ENCODE measurements around the gene KYNU.
"Not testable (repeated sequence)": the region's sequence is repeated elsewhere in the genome, so short reads cannot be mapped to it uniquely, and the experiment has no call there.

Gene KYNU

DNA sequence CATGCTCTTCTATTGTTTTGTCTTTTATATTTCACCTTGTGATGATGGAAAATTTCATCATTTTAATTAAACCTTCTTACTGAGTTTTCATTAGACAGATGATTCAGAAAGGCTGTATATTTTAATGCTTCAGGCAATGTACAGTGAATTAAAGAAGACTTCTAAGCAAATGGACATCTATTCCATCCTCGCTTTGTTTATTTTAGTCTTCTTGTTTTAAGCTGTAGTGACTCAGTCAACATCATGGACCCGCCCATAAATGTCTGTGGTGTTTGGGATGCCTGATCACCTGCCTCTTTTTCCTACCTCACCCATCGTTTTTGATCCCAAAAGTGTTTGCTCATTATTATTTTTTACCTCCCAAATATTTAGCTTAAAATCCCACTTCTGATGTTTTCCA lies 43.1 kb downstream of the KYNU start:
- no peak overlapping the region for H3K4me3 Mint-ChIP-seq
- H3K4me1 Mint-ChIP-seq (ENCODE audit: low read depth): no peaks in the 10 kb centered on the region
- no peaks in the 10 kb centered on the region for H3K36me3 Mint-ChIP-seq (ENCODE audit: low read depth)

DNA sequence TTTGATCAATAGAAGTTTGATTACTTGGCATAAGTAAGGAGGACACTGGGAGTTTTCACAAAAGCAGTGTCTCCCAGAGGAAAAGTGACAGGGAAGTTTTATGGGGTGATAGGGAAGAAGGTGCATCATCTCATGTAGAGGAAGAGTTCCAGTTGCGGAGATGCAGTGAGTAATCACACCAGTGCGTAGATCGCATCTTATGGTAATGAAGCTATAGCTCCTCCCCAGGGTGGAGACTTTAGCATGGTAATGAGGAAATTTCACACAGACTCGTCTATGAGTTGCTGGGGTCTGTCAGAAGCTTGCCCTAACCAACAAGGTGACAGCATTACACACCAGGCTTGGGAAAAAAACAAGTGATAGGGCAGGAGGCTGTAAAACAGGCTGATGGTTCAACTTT lies 49.0 kb downstream of the KYNU start:
- Mint-ChIP-seq H3K36me3 (ENCODE audit: low read depth) (no peaks in the 10 kb centered on the region), H3K4me3 (no peak overlapping the region), H3K9me3 (no peaks in the 10 kb centered on the region), H3K27ac (no peak overlapping the region), H3K27me3 (no peaks in the 10 kb centered on the region), H3K4me1 (ENCODE audit: low read depth) (no peaks in the 10 kb centered on the region)

More for the DNA sequence above, 43.1 kb downstream of the KYNU start:
- H3K27ac Mint-ChIP-seq: no peak overlapping the region
- no peaks in the 10 kb centered on the region for H3K27me3 Mint-ChIP-seq
- H3K9me3 Mint-ChIP-seq: no peaks in the 10 kb centered on the region

DNA sequence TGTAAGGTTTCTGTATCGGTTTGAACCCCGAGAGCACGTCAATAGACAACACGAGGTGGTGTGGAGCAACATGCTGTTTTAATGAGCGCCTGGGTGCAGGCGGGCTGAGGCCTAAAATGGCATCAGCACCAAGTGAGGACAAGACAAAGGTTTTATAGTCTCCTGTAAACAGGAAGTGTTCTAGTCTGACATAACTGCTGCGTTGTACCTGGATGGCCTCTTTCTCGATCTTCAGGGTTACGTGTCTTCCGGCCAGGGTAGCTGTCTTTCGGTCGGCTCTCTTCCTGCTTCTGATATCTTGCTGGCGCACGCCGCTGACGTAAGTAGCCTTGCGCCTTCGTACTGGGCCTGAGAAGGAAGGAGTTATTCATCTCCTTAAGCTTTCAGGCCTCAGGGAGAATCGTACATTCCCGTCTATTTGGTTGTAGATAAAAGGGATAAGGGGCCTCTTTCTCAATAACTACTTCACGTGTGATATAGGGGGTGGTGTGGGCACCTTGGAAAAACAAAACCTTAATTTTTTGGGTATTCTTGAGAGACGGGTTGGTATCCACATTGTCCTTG lies 53.5 kb downstream of the KYNU start:
- Mint-ChIP-seq H3K4me1 (ENCODE audit: low read depth) (no peaks in the 10 kb centered on the region), H3K4me3 (no peak overlapping the region), H3K27ac (no peak overlapping the region), H3K27me3 (no peaks in the 10 kb centered on the region), H3K9me3 (no peaks in the 10 kb centered on the region), H3K36me3 (ENCODE audit: low read depth) (no peaks in the 10 kb centered on the region)

DNA sequence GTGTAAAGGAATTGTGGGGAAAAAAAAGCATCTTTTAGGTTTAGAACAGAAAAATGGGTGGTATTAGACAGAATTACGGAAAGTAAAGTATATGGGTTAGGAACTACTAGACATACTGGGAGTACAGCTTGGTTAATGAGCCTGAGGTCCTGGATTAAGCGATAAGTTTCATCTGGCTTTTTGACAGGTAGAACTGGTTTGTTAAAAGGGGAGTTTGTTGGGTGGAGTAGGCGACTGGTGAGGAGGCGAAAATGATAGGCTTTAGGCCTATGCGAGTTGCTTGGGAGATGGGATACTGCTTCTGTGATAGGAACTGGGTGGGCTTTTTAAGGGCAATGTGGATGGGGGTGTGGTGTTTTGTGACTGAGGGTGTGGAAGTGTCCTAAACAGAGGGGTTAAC lies 56.5 kb downstream of the KYNU start:
- no peaks in the 10 kb centered on the region for H3K27me3 Mint-ChIP-seq
- no peak overlapping the region for H3K27ac Mint-ChIP-seq
- no peak overlapping the region for H3K4me3 Mint-ChIP-seq
- H3K4me1 Mint-ChIP-seq (ENCODE audit: low read depth): no peaks in the 10 kb centered on the region
- H3K36me3 Mint-ChIP-seq (ENCODE audit: low read depth): no peaks in the 10 kb centered on the region
- no peaks in the 10 kb centered on the region for H3K9me3 Mint-ChIP-seq

DNA sequence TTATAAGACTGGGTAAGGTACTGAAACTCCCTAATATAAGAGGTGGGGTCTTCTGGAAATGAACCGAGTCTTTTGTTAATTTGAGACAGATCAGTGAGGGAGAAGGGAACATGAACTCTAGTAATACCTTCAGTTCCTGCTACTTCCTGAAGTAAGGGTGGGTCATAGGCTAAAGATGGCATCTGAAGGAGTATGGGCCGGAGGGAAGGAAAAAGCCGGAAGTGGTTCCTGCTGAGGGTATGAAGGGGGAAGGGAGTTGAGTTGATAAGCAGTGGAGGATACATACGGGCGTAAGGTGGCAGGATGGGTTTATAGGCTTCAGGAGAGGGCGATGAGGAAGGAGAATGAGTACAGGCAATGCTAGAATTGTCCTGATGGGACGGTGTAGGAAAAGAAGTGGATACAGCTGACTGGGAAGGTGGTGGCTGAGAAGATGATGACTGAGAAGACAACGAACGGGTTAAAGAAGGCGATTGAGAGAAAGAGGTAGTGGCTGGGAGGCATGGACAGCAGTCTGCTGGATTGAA lies 58.2 kb downstream of the KYNU start:
- Mint-ChIP-seq H3K27me3 (no peaks in the 10 kb centered on the region), H3K9me3 (no peaks in the 10 kb centered on the region), H3K4me3 (no peak overlapping the region), H3K27ac (no peak overlapping the region), H3K4me1 (ENCODE audit: low read depth) (peaks cover 1% of the 10 kb centered on the region), H3K36me3 (ENCODE audit: low read depth) (no peaks in the 10 kb centered on the region)

DNA sequence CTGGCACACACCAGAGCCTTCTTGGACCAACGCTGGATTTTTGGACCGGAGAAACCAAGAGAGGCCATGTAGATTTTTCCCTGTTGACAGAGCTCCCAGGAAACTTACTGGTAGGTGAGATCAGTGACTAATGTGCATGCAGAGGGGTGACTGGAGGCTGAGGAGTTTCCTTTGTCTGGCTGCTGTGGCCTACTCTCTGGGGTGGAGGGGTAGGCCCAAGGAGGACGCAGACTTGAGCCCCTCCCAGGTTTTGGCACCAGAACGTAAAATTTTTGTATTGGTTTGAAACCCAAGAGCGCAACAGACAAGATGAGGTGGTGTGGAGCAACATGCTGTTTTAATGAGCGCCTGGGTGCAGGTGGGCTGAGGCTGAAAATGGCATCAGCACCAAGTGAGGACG lies 59.2 kb downstream of the KYNU start:
- H3K4me3 Mint-ChIP-seq: no peak overlapping the region
- no peaks in the 10 kb centered on the region for H3K27me3 Mint-ChIP-seq

DNA sequence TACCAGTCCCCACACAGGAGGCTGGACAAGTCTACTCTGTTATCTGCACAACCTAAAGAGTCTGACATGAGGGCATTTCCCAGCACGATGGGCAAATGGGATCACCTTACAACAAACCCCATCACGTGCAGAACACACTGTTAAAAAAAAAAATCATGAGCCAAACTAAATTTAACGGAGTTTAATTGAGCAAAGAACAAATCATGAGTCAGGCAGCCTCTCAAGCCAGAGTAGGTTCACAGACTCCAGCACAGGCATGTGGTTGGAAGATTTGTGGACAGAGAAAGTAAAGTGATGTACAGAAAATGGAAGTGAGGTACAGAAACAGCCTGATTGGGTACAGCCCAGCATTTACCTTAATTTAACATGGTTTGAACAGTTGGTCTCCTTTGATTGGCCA lies 59.9 kb downstream of the KYNU start:
- Mint-ChIP-seq H3K4me3 (no peak overlapping the region), H3K4me1 (ENCODE audit: low read depth) (peaks cover 4% of the 10 kb centered on the region), H3K9me3 (no peaks in the 10 kb centered on the region), H3K36me3 (ENCODE audit: low read depth) (no peaks in the 10 kb centered on the region), H3K27me3 (no peaks in the 10 kb centered on the region), H3K27ac (no peak overlapping the region)

More for the DNA sequence above, 59.2 kb downstream of the KYNU start:
- Mint-ChIP-seq H3K4me1 (ENCODE audit: low read depth) (peaks cover 4% of the 10 kb centered on the region), H3K9me3 (no peaks in the 10 kb centered on the region), H3K36me3 (ENCODE audit: low read depth) (no peaks in the 10 kb centered on the region), H3K27ac (no peak overlapping the region)

DNA sequence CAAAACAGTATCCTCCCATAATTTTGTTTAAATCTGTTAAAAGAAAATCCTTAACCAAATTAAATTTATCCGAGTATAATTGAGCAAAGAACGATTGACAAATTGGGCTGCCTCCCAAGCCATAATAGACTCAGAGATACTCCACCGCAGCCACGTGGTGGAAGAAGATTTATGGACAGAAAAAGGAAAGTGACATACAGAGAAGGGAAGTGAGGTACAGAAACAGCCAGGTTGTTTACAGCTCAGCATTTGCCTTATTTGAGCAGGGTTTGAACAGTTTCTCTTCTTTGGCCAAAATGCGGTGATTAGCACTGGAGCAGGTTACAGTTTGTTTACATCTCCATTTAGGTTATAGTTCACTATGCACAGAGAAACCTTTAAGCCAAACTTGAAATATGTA lies 60.8 kb downstream of the KYNU start:
- H3K4me1 Mint-ChIP-seq (ENCODE audit: low read depth): peaks cover 4% of the 10 kb centered on the region
- no peaks in the 10 kb centered on the region for H3K27me3 Mint-ChIP-seq
- H3K4me3 Mint-ChIP-seq: no peak overlapping the region
- H3K36me3 Mint-ChIP-seq (ENCODE audit: low read depth): no peaks in the 10 kb centered on the region
- no peak overlapping the region for H3K27ac Mint-ChIP-seq
- no peaks in the 10 kb centered on the region for H3K9me3 Mint-ChIP-seq

DNA sequence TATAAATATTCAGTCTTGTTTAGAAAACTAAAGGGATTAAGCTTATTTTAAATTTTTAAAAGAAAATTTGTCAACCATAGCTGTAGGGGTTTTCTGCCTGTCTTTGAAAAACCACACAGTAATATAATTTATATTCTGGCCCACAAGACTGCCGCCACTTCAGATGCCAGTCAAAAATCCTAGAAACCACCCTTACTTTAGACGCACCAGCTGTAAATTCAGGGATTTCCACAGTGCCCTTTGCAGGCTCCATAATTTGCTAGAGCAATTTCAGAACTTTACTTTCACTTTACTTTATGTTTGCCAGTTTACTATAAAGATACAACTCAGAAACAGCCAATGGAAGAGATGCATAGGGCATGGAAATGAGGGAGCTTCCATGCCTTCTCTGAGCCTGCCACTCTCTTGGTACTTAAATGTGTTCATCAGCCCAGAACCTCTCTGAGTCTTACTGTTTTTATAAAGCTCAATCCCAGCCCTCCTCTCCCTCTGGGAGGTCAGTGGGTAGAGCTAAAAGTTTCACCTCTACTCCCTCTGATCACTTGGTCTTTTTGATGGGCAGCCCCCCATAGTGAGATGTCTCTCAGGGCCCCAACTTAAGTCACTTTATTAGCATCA lies 63.3 kb downstream of the KYNU start:
- Mint-ChIP-seq H3K27ac (no peak overlapping the region), H3K9me3 (no peaks in the 10 kb centered on the region), H3K4me1 (ENCODE audit: low read depth) (peaks cover 4% of the 10 kb centered on the region), H3K4me3 (no peak overlapping the region), H3K27me3 (no peaks in the 10 kb centered on the region), H3K36me3 (ENCODE audit: low read depth) (no peaks in the 10 kb centered on the region)

DNA sequence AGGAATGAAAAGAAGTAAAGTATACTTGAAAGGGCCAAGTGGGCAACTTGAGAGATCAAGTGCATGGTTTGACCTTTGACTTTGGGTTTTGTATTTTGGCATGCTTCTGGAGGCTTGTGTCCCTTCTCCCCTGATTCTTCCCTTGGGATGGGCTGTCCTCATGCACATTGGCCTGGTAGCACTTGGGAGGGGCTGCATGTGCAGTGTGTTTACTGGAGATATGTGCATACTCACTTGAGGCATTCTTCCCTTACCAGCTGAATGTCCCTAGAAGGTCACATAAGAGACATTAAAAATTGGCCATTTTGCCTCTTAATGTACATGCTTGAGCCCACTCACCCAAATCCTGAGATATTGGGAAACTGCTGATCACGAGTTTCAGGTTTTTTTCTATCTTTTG lies 65.2 kb downstream of the KYNU start:
- Mint-ChIP-seq H3K27ac (no peak overlapping the region), H3K9me3 (no peaks in the 10 kb centered on the region), H3K4me1 (ENCODE audit: low read depth) (peaks cover 4% of the 10 kb centered on the region), H3K36me3 (ENCODE audit: low read depth) (no peaks in the 10 kb centered on the region), H3K4me3 (no peak overlapping the region), H3K27me3 (no peaks in the 10 kb centered on the region)

DNA sequence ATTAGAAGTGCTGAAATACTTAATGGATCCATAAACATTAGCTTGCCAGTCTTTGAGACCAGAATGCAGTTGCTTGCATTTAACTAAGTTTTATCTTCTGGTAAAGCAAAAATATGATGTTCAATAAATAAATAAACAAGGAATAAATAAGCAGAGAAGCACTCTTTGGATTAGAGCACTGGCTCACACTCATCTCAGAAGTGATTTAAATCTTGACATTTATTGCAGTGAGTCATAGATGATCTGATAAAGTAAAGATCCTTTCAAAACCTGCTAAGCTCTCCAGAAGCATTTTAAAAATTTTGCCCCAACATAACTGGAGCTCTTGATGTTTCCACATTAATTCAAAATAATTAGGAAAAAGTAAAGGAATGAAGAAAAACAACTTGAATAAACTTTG lies 66.8 kb downstream of the KYNU start:
- Mint-ChIP-seq H3K4me1 (ENCODE audit: low read depth) (peaks cover 4% of the 10 kb centered on the region), H3K36me3 (ENCODE audit: low read depth) (peaks cover 3% of the 10 kb centered on the region), H3K27ac (no peak overlapping the region), H3K4me3 (no peak overlapping the region), H3K9me3 (peaks cover 4% of the 10 kb centered on the region), H3K27me3 (peaks cover 3% of the 10 kb centered on the region)

DNA sequence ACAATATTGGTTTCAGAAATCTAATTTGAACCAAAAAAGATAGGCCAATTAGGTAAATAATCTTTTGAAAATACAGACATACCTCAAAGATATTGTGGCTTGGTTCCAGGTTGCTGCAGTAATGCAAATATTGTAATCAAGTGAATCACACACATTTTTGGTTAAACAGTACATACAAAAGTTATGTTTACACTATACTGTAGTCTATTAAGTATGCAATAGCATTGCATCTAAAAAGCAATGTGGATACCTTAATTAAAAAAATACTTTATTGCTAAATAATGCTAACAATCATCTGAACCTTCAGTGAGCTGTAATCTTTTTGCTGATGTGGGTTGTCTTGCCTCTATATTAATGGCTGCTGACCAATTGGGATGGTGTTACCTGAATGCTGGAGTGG lies 67.3 kb downstream of the KYNU start:
- H3K4me3 Mint-ChIP-seq: no peak overlapping the region
- peaks cover 7% of the 10 kb centered on the region for H3K36me3 Mint-ChIP-seq (ENCODE audit: low read depth)
- peaks cover 4% of the 10 kb centered on the region for H3K4me1 Mint-ChIP-seq (ENCODE audit: low read depth)
- no peak overlapping the region for H3K27ac Mint-ChIP-seq
- H3K27me3 Mint-ChIP-seq: peaks cover 3% of the 10 kb centered on the region
- peaks cover 5% of the 10 kb centered on the region for H3K9me3 Mint-ChIP-seq

DNA sequence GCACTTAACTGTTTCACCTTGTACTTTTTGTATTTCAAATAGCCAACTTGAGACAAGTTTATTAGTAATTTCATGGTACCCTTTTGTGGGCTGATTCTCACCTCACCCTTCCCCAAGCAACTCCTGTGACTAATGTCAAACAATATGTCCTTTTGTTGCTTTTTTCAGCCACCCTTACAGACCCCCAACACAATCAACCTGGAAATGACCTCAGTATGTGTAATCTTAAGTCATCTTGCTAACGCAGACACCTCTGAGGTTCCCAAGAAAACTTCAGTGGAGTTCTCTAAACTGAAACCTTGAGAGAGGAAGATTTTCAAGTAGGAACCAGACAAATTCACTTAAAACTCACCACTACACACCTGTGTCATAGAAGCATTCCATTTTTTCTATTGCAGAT lies 69.5 kb downstream of the KYNU start:
- Mint-ChIP-seq H3K4me3 (no peak overlapping the region), H3K27me3 (peaks cover 3% of the 10 kb centered on the region), H3K36me3 (ENCODE audit: low read depth) (peaks cover 10% of the 10 kb centered on the region), H3K27ac (no peak overlapping the region), H3K9me3 (peaks cover 11% of the 10 kb centered on the region), H3K4me1 (ENCODE audit: low read depth) (no peaks in the 10 kb centered on the region)

DNA sequence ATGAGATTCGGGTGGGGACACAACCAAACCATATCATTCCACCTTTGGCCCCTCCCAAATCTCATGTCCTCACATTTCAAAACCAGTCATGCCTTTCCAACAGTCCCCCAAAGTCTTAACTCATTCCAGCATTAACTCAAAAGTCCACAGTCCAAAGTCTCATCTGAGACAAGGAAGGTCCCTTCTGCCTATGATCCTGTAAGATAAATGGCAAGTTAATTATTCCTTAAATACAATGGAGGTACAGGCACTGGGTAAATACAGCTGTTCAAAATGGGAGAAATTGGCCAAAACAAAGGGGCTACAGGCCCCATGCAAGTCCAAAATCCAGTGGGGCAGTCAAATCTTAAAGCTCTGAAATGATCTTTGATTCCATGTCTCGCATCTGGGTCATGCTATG lies 71.3 kb downstream of the KYNU start:
- H3K27ac Mint-ChIP-seq; H3K36me3 Mint-ChIP-seq (ENCODE audit: low read depth); H3K4me1 Mint-ChIP-seq (ENCODE audit: low read depth); H3K4me3 Mint-ChIP-seq; H3K27me3 Mint-ChIP-seq: not testable (repeated sequence)
- H3K9me3 Mint-ChIP-seq: peaks cover 11% of the 10 kb centered on the region

DNA sequence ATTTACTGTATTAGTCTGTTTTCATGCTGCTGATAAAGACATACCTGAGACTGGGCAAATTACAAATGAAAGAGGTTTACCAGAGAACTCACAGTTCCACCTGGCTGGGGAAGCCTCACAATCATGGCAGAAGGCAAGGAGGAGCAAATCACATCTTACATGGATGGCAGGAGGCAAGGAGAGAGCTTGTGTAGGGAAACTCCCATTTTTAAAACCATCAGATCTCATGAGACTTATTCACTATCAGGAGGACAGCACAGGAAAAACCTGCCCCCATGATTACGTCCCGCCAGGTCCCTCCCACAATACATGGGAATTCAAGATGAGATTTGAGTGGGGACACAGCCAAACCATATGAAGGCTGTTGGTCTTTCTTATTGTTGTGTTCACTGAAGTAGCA lies 72.9 kb downstream of the KYNU start:
- H3K27me3 Mint-ChIP-seq; H3K4me1 Mint-ChIP-seq (ENCODE audit: low read depth); H3K4me3 Mint-ChIP-seq; H3K27ac Mint-ChIP-seq; H3K36me3 Mint-ChIP-seq (ENCODE audit: low read depth): not testable (repeated sequence)
- peaks cover 11% of the 10 kb centered on the region for H3K9me3 Mint-ChIP-seq

All from stimulated activated naive CD8-positive, alpha-beta T cell treated with anti-CD3 and anti-CD28 coated beads, Interleukin-15, Interleukin-2, amounts not matched to agents 100 ng/mL and 50 ng/mL, for 24 hours (primary cell).